Epithelial cell of proximal tubule (primary cell): ENCODE data around the gene ATPAF2. TPM values are rescaled to one million over a fixed set of nuclear protein-coding genes. Genes with fewer than 3 reads are reported as not detected.

Experiments
- DNase-seq: peaks from one replicate; pipeline ENCODE4 v3.0.0-alpha.2; 2011; ENCODE audit warnings: low read depth
- H3K4me3 ChIP-seq: 2 replicates; pipeline ENCODE4 v1.5.1; 2011; ENCODE audit warnings: low read depth, mild to moderate bottlenecking, low read length
- total RNA-seq: library from RNA; depleted of rRNA; stranded (reverse); fragments of >200 nt; gene quantifications from 2 replicates; pipeline ENCODE4 v1.2.3, GENCODE V29; 2015
- TF ChIP-seq, protein P1 (sequence below): conservative IDR thresholded peaks from 2 replicates; pipeline ENCODE4 v1.5.1; 2012; ENCODE audit warnings: low read depth, mild to moderate bottlenecking, low read length

Gene ATPAF2
- total RNA-seq, 1 donor from 2014 or later: 19.5 TPM

- no peak for DNase-seq
- TF ChIP-seq, protein P1, sequence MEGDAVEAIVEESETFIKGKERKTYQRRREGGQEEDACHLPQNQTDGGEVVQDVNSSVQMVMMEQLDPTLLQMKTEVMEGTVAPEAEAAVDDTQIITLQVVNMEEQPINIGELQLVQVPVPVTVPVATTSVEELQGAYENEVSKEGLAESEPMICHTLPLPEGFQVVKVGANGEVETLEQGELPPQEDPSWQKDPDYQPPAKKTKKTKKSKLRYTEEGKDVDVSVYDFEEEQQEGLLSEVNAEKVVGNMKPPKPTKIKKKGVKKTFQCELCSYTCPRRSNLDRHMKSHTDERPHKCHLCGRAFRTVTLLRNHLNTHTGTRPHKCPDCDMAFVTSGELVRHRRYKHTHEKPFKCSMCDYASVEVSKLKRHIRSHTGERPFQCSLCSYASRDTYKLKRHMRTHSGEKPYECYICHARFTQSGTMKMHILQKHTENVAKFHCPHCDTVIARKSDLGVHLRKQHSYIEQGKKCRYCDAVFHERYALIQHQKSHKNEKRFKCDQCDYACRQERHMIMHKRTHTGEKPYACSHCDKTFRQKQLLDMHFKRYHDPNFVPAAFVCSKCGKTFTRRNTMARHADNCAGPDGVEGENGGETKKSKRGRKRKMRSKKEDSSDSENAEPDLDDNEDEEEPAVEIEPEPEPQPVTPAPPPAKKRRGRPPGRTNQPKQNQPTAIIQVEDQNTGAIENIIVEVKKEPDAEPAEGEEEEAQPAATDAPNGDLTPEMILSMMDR: no peak
- no peak overlapping the region for H3K4me3 ChIP-seq
Measured at GRCh38 chr17:18025241-18025944, 13.6 kb downstream of the ATPAF2 start.

DNA sequence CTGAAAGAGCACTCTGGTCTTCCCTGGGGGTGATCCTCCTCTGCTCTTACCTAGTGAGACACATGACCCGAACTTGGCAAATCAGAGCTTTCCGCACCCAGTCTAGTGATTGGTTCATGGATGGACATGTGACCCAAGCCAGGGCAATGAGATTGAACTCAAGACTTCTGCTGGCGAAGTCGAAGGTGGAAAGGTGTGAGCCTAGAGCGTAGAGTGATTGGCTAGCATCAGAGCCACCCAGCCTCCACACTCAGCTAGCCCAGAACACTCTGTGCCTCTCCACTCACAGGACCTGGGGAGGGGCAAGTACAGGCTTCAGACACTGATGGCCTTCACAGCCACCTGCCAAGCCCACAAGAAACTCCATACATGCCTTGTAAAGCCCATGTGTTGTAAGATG lies 17.6 kb downstream of the ATPAF2 start:
- no peak for DNase-seq
- no peak overlapping the region for H3K4me3 ChIP-seq
- TF ChIP-seq, protein P1: no peak

GRCh38 chr17:18020971-18021370 lies 18.0 kb downstream of the ATPAF2 start:
- H3K4me3 ChIP-seq: no peak overlapping the region
- TF ChIP-seq, protein P1: no peak
- no peak for DNase-seq

DNA sequence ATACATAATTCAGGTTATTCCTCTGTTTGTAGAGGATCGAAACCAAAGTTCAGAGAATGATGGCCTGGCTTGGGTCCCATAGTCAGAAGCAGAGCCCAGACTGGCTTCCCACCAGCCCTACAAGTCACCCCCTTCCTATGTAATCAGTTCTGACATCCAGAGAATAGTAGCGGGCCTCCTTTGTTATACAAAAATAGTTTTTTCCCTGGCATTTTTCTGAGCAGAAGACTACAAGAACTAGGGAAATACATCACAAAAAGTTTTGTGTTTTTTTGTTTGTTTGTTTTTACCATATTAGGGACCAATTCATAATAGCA lies 19.2 kb downstream of the ATPAF2 start:
- DNase-seq: no peak
- TF ChIP-seq, protein P1: no peak
- no peak overlapping the region for H3K4me3 ChIP-seq

DNA sequence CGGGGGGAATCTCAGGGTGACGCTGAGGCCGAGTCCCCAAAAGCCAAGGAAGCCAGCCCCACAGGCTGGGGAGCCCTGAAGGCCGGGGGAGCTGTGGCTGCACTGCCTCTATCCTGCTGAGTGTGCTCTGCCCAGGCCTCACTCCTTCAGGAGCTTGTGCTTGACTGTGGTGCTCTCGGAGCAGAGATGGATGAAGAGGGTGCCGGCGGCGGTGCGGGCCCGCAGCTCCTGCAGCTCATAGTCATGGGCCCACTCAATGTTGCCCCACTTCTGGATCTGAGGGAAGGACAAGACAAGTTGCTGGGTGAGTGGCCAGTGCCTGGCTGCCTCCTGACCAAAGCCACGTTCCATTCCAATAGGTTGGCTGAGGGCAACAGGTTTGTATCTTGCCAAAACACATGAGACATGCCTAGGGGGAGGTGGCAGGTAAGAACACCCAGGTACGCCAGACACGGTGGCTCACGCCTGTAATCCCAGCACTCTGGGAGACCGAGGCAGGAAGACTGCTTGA lies 20.5 kb downstream of the ATPAF2 start:
- H3K4me3 ChIP-seq: no peak overlapping the region
- no peak for DNase-seq
- TF ChIP-seq, protein P1: no peak

DNA sequence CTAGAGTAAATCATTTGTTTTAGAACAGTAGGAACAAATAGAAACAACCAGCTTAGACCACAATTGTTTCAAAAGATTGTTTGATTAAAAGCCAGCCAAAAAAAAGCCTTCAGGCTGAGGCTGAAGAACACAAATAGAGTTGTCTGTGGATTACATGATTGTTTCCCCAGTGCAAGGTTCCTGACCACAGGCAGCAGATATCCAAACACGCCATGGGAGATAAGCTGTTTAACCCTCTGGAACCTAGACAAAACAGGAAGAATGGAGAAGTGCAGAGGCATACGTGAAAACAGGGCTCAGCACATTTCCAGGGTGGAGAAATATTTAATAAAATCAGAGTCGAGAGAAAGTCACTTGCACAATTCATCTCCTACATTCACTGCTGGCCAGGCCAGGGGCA lies 21.0 kb downstream of the ATPAF2 start:
- H3K4me3 ChIP-seq: no peak overlapping the region
- no peak for DNase-seq
- TF ChIP-seq, protein P1: no peak

GRCh38 chr17:18016426-18016825 lies 22.5 kb downstream of the ATPAF2 start:
- TF ChIP-seq, protein P1: no peak
- DNase-seq: no peak
- H3K4me3 ChIP-seq: no peak overlapping the region
